Stimulated activated naive CD8-positive, alpha-beta T cell treated with anti-CD3 and anti-CD28 coated beads, Interleukin-15, amount 100 ng/mL, for 72 hours (primary cell): ENCODE data around the gene THBD.

Experiments used
- ATAC-seq: fragments of 150-1000 bp; cut with Tn5 transposase; 2 replicates; pipeline ENCODE4 v1.10.0; 2021; ENCODE audit warnings: mild to moderate bottlenecking, moderate library complexity
- DNase-seq, 2 donors: peaks; one replicate each; pipeline ENCODE4 v3.0.0; 2021 to 2022
- H3K27ac Mint-ChIP-seq, 2 donors: one replicate each; pipeline ENCODE4 v1.8.0; 2022; ENCODE audit warnings: mild to moderate bottlenecking in 2 of 2, mixed read lengths in 2 of 2, moderate library complexity in 2 of 2
- H3K27me3 Mint-ChIP-seq: one replicate; pipeline ENCODE4 v1.8.0; 2022; ENCODE audit warnings: mixed read lengths
- H3K4me1 Mint-ChIP-seq: one replicate; pipeline ENCODE4 v1.8.0; 2022; ENCODE audit warnings: mild to moderate bottlenecking, mixed read lengths
- H3K4me3 Mint-ChIP-seq, 2 donors: one replicate each; pipeline ENCODE4 v1.8.0; 2022; ENCODE audit warnings: mild to moderate bottlenecking in 2 of 2, mixed read lengths in 2 of 2, moderate library complexity in 1 of 2
- H3K9me3 Mint-ChIP-seq, 2 donors: one replicate each; pipeline ENCODE4 v1.8.0; 2022; ENCODE audit warnings: mixed read lengths in 2 of 2

The THBD gene

GRCh38 chr20:23074052-23074451 is 24.6 kb upstream of the THBD start:
- no peak for ATAC-seq
- no peaks in the 10 kb centered on the region for H3K4me1 Mint-ChIP-seq
- H3K27ac Mint-ChIP-seq: no peak overlapping the region
- no peak for DNase-seq
- H3K4me3 Mint-ChIP-seq: no peak overlapping the region
- no peaks in the 10 kb centered on the region for H3K27me3 Mint-ChIP-seq
- no peaks in the 10 kb centered on the region for H3K9me3 Mint-ChIP-seq

- no peaks in the 10 kb centered on the region for H3K9me3 Mint-ChIP-seq
- H3K4me3 Mint-ChIP-seq: no peak overlapping the region
- ATAC-seq (no peak), DNase-seq (no peak)
- H3K27me3 Mint-ChIP-seq: no peaks in the 10 kb centered on the region
- no peaks in the 10 kb centered on the region for H3K4me1 Mint-ChIP-seq
- H3K27ac Mint-ChIP-seq: no peak overlapping the region
Measured at GRCh38 chr20:23072892-23073586, 23.6 kb upstream of the THBD start.

GRCh38 chr20:23071996-23072395 is 22.5 kb upstream of the THBD start:
- no peaks in the 10 kb centered on the region for H3K27me3 Mint-ChIP-seq
- no peaks in the 10 kb centered on the region for H3K4me1 Mint-ChIP-seq
- no peaks in the 10 kb centered on the region for H3K9me3 Mint-ChIP-seq
- no peak overlapping the region for H3K27ac Mint-ChIP-seq
- no peak for ATAC-seq
- H3K4me3 Mint-ChIP-seq: no peak overlapping the region
- no peak for DNase-seq

GRCh38 chr20:23071398-23071797 is 21.9 kb upstream of the THBD start:
- H3K9me3 Mint-ChIP-seq: no peaks in the 10 kb centered on the region
- no peak overlapping the region for H3K27ac Mint-ChIP-seq
- DNase-seq (no peak), ATAC-seq (no peak)
- no peak overlapping the region for H3K4me3 Mint-ChIP-seq
- no peaks in the 10 kb centered on the region for H3K4me1 Mint-ChIP-seq
- no peaks in the 10 kb centered on the region for H3K27me3 Mint-ChIP-seq

- Mint-ChIP-seq H3K27ac (no peak overlapping the region), H3K4me1 (no peaks in the 10 kb centered on the region), H3K9me3 (no peaks in the 10 kb centered on the region), H3K27me3 (no peaks in the 10 kb centered on the region), H3K4me3 (no peak overlapping the region)
- no peak for ATAC-seq
- no peak for DNase-seq
Measured at GRCh38 chr20:23069108-23069507, 19.6 kb upstream of the THBD start.

- ATAC-seq (no peak), DNase-seq (no peak)
- Mint-ChIP-seq H3K4me1 (no peaks in the 10 kb centered on the region), H3K27ac (no peak overlapping the region), H3K4me3 (no peak overlapping the region), H3K27me3 (no peaks in the 10 kb centered on the region), H3K9me3 (no peaks in the 10 kb centered on the region)
Measured at GRCh38 chr20:23068283-23068682, 18.8 kb upstream of the THBD start.

GRCh38 chr20:23066772-23067171 is 17.3 kb upstream of the THBD start:
- no peak for ATAC-seq
- no peaks in the 10 kb centered on the region for H3K27me3 Mint-ChIP-seq
- H3K4me1 Mint-ChIP-seq: no peaks in the 10 kb centered on the region
- no peak for DNase-seq
- no peak overlapping the region for H3K4me3 Mint-ChIP-seq
- H3K9me3 Mint-ChIP-seq: no peaks in the 10 kb centered on the region
- no peak overlapping the region for H3K27ac Mint-ChIP-seq

- H3K4me1 Mint-ChIP-seq: no peaks in the 10 kb centered on the region
- H3K9me3 Mint-ChIP-seq: no peaks in the 10 kb centered on the region
- DNase-seq: no peak
- no peak overlapping the region for H3K4me3 Mint-ChIP-seq
- H3K27ac Mint-ChIP-seq: no peak overlapping the region
- ATAC-seq: no peak
- H3K27me3 Mint-ChIP-seq: no peaks in the 10 kb centered on the region
Measured at GRCh38 chr20:23065266-23066201, 16.1 kb upstream of the THBD start.

GRCh38 chr20:23063581-23063980 is 14.1 kb upstream of the THBD start:
- Mint-ChIP-seq H3K9me3 (no peaks in the 10 kb centered on the region), H3K27ac (no peak overlapping the region), H3K4me3 (no peak overlapping the region), H3K4me1 (no peaks in the 10 kb centered on the region), H3K27me3 (no peaks in the 10 kb centered on the region)
- ATAC-seq: no peak
- DNase-seq: no peak

GRCh38 chr20:23063168-23063567 is 13.7 kb upstream of the THBD start:
- DNase-seq (no peak), ATAC-seq (no peak)
- H3K4me1 Mint-ChIP-seq: no peaks in the 10 kb centered on the region
- H3K27me3 Mint-ChIP-seq: no peaks in the 10 kb centered on the region
- H3K9me3 Mint-ChIP-seq: no peaks in the 10 kb centered on the region
- no peak overlapping the region for H3K4me3 Mint-ChIP-seq
- no peak overlapping the region for H3K27ac Mint-ChIP-seq

- ATAC-seq (no peak), DNase-seq (no peak)
- Mint-ChIP-seq H3K4me3 (no peak overlapping the region), H3K27ac (no peak overlapping the region), H3K27me3 (no peaks in the 10 kb centered on the region), H3K9me3 (no peaks in the 10 kb centered on the region), H3K4me1 (no peaks in the 10 kb centered on the region)
Measured at GRCh38 chr20:23062632-23063031, 13.2 kb upstream of the THBD start.

GRCh38 chr20:23061734-23062561 is 12.5 kb upstream of the THBD start:
- Mint-ChIP-seq H3K4me3 (no peak overlapping the region), H3K4me1 (no peaks in the 10 kb centered on the region), H3K27me3 (no peaks in the 10 kb centered on the region), H3K9me3 (no peaks in the 10 kb centered on the region), H3K27ac (no peak overlapping the region)
- ATAC-seq (no peak), DNase-seq (no peak)

- Mint-ChIP-seq H3K4me3 (no peak overlapping the region), H3K4me1 (no peaks in the 10 kb centered on the region), H3K27ac (peak overlapping the region in 1 of 2 donors; percentile 48), H3K27me3 (no peaks in the 10 kb centered on the region), H3K9me3 (no peaks in the 10 kb centered on the region)
- no peak for DNase-seq
- no peak for ATAC-seq
Measured at GRCh38 chr20:23061262-23061661, 11.8 kb upstream of the THBD start.

GRCh38 chr20:23060629-23061028 is 11.2 kb upstream of the THBD start:
- Mint-ChIP-seq H3K4me1 (no peaks in the 10 kb centered on the region), H3K27ac (no peak overlapping the region), H3K27me3 (no peaks in the 10 kb centered on the region), H3K4me3 (no peak overlapping the region), H3K9me3 (no peaks in the 10 kb centered on the region)
- DNase-seq: no peak
- no peak for ATAC-seq

GRCh38 chr20:23059846-23060245 is 10.4 kb upstream of the THBD start:
- Mint-ChIP-seq H3K4me3 (no peak overlapping the region), H3K9me3 (no peaks in the 10 kb centered on the region), H3K27ac (no peak overlapping the region), H3K27me3 (no peaks in the 10 kb centered on the region), H3K4me1 (no peaks in the 10 kb centered on the region)
- DNase-seq: no peak
- ATAC-seq: no peak

GRCh38 chr20:23059001-23059400 is 9.5 kb upstream of the THBD start:
- Mint-ChIP-seq H3K9me3 (no peaks in the 10 kb centered on the region), H3K4me1 (no peaks in the 10 kb centered on the region), H3K27me3 (no peaks in the 10 kb centered on the region), H3K27ac (no peak overlapping the region), H3K4me3 (no peak overlapping the region)
- DNase-seq (no peak), ATAC-seq (no peak)
